ENCODE results near the gene WDR38.

WDR38 gene

GRCh38 chr9:124852829-124853531 lies at the start of gene WDR38:
Gene WDR38 (plus strand): TSS chr9:124853460. CDS start chr9:124853532, 72 bp downstream.
- DNase-seq (ENCODE audit: low read depth in 2 of 2), result no peak

- no peak for DNase-seq (ENCODE audit: low read depth in 2 of 2)
These were observed 49.3 kb upstream of the WDR38 start for GRCh38 chr9:124803911-124804310.

- no peak for DNase-seq (ENCODE audit: low read depth in 2 of 2)
These were observed 48.1 kb upstream of the WDR38 start for GRCh38 chr9:124805186-124805585.

- DNase-seq (ENCODE audit: low read depth in 2 of 2), result no peak
These were observed 44.9 kb upstream of the WDR38 start for GRCh38 chr9:124808246-124808956.

GRCh38 chr9:124809211-124809610 lies 44.0 kb upstream of the WDR38 start:
- no peak for DNase-seq (ENCODE audit: low read depth in 2 of 2)

- no peak for DNase-seq (ENCODE audit: low read depth in 2 of 2)
These were observed 43.3 kb upstream of the WDR38 start for GRCh38 chr9:124809741-124810500.

GRCh38 chr9:124810663-124811355 lies 42.5 kb upstream of the WDR38 start:
- DNase-seq (ENCODE audit: low read depth in 2 of 2), result peak; percentile 58 to 61

- peak; percentile 96 for DNase-seq (ENCODE audit: low read depth in 2 of 2)
These were observed 40.8 kb upstream of the WDR38 start for GRCh38 chr9:124812441-124812876.

- DNase-seq (ENCODE audit: low read depth in 2 of 2), result no peak
These were observed 40.2 kb upstream of the WDR38 start for GRCh38 chr9:124813041-124813440.

GRCh38 chr9:124813501-124814163 lies 39.6 kb upstream of the WDR38 start:
- DNase-seq (ENCODE audit: low read depth in 2 of 2), result no peak

GRCh38 chr9:124814164-124814535 lies 39.1 kb upstream of the WDR38 start:
- no peak for DNase-seq (ENCODE audit: low read depth in 2 of 2)

GRCh38 chr9:124815601-124816000 lies 37.7 kb upstream of the WDR38 start:
- no peak for DNase-seq (ENCODE audit: low read depth in 2 of 2)

GRCh38 chr9:124818431-124819281 lies 34.6 kb upstream of the WDR38 start:
- no peak for DNase-seq (ENCODE audit: low read depth in 2 of 2)

GRCh38 chr9:124820698-124821623 lies 32.3 kb upstream of the WDR38 start:
- DNase-seq (ENCODE audit: low read depth in 2 of 2), result no peak

GRCh38 chr9:124828489-124829333 lies 24.5 kb upstream of the WDR38 start:
- no peak for DNase-seq (ENCODE audit: low read depth in 2 of 2)

- no peak for DNase-seq (ENCODE audit: low read depth in 2 of 2)
These were observed 24.0 kb upstream of the WDR38 start for GRCh38 chr9:124829334-124829669.

- no peak for DNase-seq (ENCODE audit: low read depth in 2 of 2)
These were observed 22.7 kb upstream of the WDR38 start for GRCh38 chr9:124830593-124830992.

- no peak for DNase-seq (ENCODE audit: low read depth in 2 of 2)
These were observed 21.5 kb upstream of the WDR38 start for GRCh38 chr9:124831642-124832364.
